Measurements from ENCODE around the gene MYBPC1.

DNA sequence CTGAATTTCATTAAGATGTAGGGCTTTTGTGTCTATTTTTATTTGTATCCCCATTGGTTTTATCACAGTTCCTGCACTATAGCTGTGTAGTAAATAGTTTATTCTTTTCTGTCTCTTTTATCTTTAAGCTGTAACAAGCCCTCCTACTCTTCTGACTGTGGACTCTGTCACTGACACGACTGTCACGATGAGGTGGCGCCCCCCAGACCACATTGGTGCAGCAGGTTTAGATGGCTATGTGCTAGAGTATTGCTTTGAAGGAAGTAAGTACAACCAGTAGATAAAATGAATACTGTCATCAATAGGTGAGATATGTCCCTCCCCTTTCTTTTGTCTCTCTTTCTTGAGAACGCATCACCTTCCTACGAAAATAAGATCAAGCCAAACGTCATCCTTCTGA lies 68.5 kb downstream of the MYBPC1 start:
- TF ChIP-seq CTCF (IDR thresholded peaks at IDR 0.05) (no peak), YY1 (IDR thresholded peaks at IDR 0.05; ENCODE audit: low read depth) (no peak), FOSL2 (IDR thresholded peaks at IDR 0.05; ENCODE audit: borderline replicate concordance, low read depth) (no peak), SIN3A (IDR thresholded peaks at IDR 0.05; ENCODE audit: borderline replicate concordance, low read depth, low read length) (no peak), JUND (IDR thresholded peaks at IDR 0.05) (no peak), PBX3 (IDR thresholded peaks at IDR 0.05) (no peak), POLR2AphosphoS5 (IDR thresholded peaks at IDR 0.05; ENCODE audit: low read depth, low read length) (no peak), USF1 (IDR thresholded peaks at IDR 0.05; ENCODE audit: borderline replicate concordance, low read depth) (no peak)

All from SK-N-SH (cell line).